OCI-LY7 (cell line): Measurements from ENCODE around the gene SPO11.

ENCODE experiments used
- EZH2phosphoT487 ChIP-seq: fragments of 200-600 bp; sonication (generic); IDR thresholded peaks from 2 replicates; pipeline ENCODE4 v1.6.1; 2018; ENCODE audit warnings: low read depth, borderline replicate concordance, mild to moderate bottlenecking, mixed run types, antibody characterized with exemption, low read length, moderate library complexity, mixed read lengths
- TF ChIP-seq, protein P1 (sequence below): fragments of 200-600 bp; sonication (generic); conservative IDR thresholded peaks from 2 replicates; pipeline ENCODE4 v1.5.1; 2014; ENCODE audit warnings: mild to moderate bottlenecking, antibody characterized with exemption, low read length, moderate library complexity, mixed read lengths

DNA sequence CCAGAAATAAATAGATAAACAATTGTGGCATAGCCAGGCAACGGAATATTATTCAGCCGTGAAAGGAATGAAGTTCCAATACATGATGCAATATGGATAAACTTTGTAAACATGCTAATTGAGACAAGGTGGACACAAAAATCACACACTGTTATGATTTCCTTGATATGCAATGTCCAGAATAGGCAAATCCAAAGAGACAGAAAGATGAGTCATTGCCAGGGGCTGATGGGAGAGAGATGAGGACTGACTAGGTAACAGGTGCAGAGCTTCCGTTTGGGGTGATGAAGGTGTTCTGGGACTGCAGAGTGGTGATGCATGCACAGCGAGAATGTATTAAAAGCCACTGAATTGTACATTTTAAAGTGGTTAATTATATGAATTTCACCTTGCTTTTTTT, 31.1 kb upstream of the SPO11 start:
- TF ChIP-seq, protein P1, sequence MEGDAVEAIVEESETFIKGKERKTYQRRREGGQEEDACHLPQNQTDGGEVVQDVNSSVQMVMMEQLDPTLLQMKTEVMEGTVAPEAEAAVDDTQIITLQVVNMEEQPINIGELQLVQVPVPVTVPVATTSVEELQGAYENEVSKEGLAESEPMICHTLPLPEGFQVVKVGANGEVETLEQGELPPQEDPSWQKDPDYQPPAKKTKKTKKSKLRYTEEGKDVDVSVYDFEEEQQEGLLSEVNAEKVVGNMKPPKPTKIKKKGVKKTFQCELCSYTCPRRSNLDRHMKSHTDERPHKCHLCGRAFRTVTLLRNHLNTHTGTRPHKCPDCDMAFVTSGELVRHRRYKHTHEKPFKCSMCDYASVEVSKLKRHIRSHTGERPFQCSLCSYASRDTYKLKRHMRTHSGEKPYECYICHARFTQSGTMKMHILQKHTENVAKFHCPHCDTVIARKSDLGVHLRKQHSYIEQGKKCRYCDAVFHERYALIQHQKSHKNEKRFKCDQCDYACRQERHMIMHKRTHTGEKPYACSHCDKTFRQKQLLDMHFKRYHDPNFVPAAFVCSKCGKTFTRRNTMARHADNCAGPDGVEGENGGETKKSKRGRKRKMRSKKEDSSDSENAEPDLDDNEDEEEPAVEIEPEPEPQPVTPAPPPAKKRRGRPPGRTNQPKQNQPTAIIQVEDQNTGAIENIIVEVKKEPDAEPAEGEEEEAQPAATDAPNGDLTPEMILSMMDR, result no peak
- no peak for TF ChIP-seq EZH2phosphoT487
